Loucy (cell line): ENCODE measurements around the gene ZFP1.
"Not testable (repeated sequence)": the region's sequence is repeated elsewhere in the genome, so short reads cannot be mapped to it uniquely, and the experiment has no call there.

Experiments
- H2AFZ ChIP-seq: fragments of 200-600 bp; sonication (generic); 2 replicates; pipeline ENCODE4 v1.6.0; 2016; ENCODE audit warnings: antibody characterized with exemption, mild to moderate bottlenecking, low read length, moderate library complexity
- H3F3A ChIP-seq: fragments of 200-600 bp; 2 replicates; pipeline ENCODE4 v1.6.0; 2016; ENCODE audit warnings: antibody characterized with exemption, low read depth, mild to moderate bottlenecking
- H3K27me3 ChIP-seq: fragments of 200-600 bp; sonication (generic); 2 replicates; pipeline ENCODE4 v1.6.1; 2014; ENCODE audit warnings: low read length, mild to moderate bottlenecking; ENCODE audit not compliant: insufficient read depth, poor library complexity, severe bottlenecking
- H3K36me3 ChIP-seq: fragments of 200-600 bp; sonication (generic); 2 replicates; pipeline ENCODE4 v1.6.1; 2016; ENCODE audit warnings: low read length; ENCODE audit not compliant: insufficient read depth
- H3K4me1 ChIP-seq: fragments of 200-600 bp; sonication (generic); 2 replicates; pipeline ENCODE4 v1.5.1; 2014; ENCODE audit warnings: low read length, mild to moderate bottlenecking; ENCODE audit not compliant: insufficient read depth, poor library complexity, severe bottlenecking
- H3K4me2 ChIP-seq: fragments of 200-600 bp; sonication (generic); 2 replicates; pipeline ENCODE4 v1.6.0; 2014; ENCODE audit warnings: antibody characterized with exemption, low read length, low read depth, mild to moderate bottlenecking; ENCODE audit not compliant: poor library complexity, severe bottlenecking
- H3K4me3 ChIP-seq: fragments of 200-600 bp; sonication (generic); 2 replicates; pipeline ENCODE4 v1.5.1; 2014; ENCODE audit warnings: low read length, mild to moderate bottlenecking, mixed read lengths; ENCODE audit not compliant: poor library complexity, severe bottlenecking
- H3K79me2 ChIP-seq: fragments of 200-600 bp; sonication (generic); 2 replicates; pipeline ENCODE4 v1.6.1; 2014; ENCODE audit warnings: low read length; ENCODE audit not compliant: insufficient read depth
- H3K9ac ChIP-seq: fragments of 200-600 bp; sonication (generic); 2 replicates; pipeline ENCODE4 v1.6.0; 2014; ENCODE audit warnings: mild to moderate bottlenecking, low read depth, low read length, moderate library complexity; ENCODE audit not compliant: poor library complexity, severe bottlenecking
- H3K9me2 ChIP-seq: fragments of 200-600 bp; sonication (generic); replicated peaks from 2 replicates; pipeline ENCODE4 v1.6.1; 2016; ENCODE audit warnings: low read depth, low read length, mixed read lengths
- H3K9me3 ChIP-seq: fragments of 200-600 bp; sonication (generic); 2 replicates; pipeline ENCODE4 v1.6.1; 2014; ENCODE audit warnings: mild to moderate bottlenecking, antibody characterized with exemption, low read length, low read depth; ENCODE audit not compliant: insufficient read depth
- H4K20me1 ChIP-seq: fragments of 200-600 bp; sonication (generic); 2 replicates; pipeline ENCODE4 v1.6.0; 2014; ENCODE audit warnings: antibody characterized with exemption, low read length, mild to moderate bottlenecking; ENCODE audit not compliant: insufficient read depth, poor library complexity, severe bottlenecking
- CTCF ChIP-seq: fragments of 200-600 bp; sonication (generic); conservative IDR thresholded peaks from 2 replicates; pipeline ENCODE4 v1.5.1; 2014; ENCODE audit warnings: mild to moderate bottlenecking, antibody characterized with exemption, low read length
- EZH2phosphoT487 ChIP-seq: fragments of 200-600 bp; IDR thresholded peaks from 2 replicates; pipeline ENCODE4 v1.6.1; 2018; ENCODE audit warnings: antibody characterized with exemption, mild to moderate bottlenecking, moderate library complexity, borderline replicate concordance

ZFP1 gene

GRCh38 chr16:75121949-75122568 lies 26.3 kb upstream of the ZFP1 start:
- Histone ChIP-seq H4K20me1 (no peaks in the 10 kb centered on the region), H3K4me3 (no peak overlapping the region), H3K9me2 (no peaks in the 10 kb centered on the region), H3K27me3 (no peaks in the 10 kb centered on the region), H3K36me3 (no peaks in the 10 kb centered on the region), H3K9ac (no peak overlapping the region), H3K9me3 (peaks cover 9% of the 10 kb centered on the region; the same call in 1 of the 2 replicates), H3K79me2 (no peaks in the 10 kb centered on the region), H3K4me1 (no peaks in the 10 kb centered on the region), H2AFZ (no peak overlapping the region), H3K4me2 (no peak overlapping the region), H3F3A (no peaks in the 10 kb centered on the region)
- TF ChIP-seq EZH2phosphoT487 (no peak), CTCF (no peak)

- Histone ChIP-seq H3K9me2 (no peaks in the 10 kb centered on the region), H4K20me1 (no peaks in the 10 kb centered on the region), H3K4me2 (no peak overlapping the region), H3K9ac (no peak overlapping the region), H3K4me3 (no peak overlapping the region), H3K4me1 (no peaks in the 10 kb centered on the region), H3K27me3 (no peaks in the 10 kb centered on the region), H3K36me3 (no peaks in the 10 kb centered on the region), H3K9me3 (peaks cover 13% of the 10 kb centered on the region; the same call in 1 of the 2 replicates), H2AFZ (no peak overlapping the region), H3K79me2 (no peaks in the 10 kb centered on the region), H3F3A (no peaks in the 10 kb centered on the region)
- TF ChIP-seq CTCF (no peak), EZH2phosphoT487 (no peak)
Measured at GRCh38 chr16:75122609-75123008, 25.7 kb upstream of the ZFP1 start.

DNA sequence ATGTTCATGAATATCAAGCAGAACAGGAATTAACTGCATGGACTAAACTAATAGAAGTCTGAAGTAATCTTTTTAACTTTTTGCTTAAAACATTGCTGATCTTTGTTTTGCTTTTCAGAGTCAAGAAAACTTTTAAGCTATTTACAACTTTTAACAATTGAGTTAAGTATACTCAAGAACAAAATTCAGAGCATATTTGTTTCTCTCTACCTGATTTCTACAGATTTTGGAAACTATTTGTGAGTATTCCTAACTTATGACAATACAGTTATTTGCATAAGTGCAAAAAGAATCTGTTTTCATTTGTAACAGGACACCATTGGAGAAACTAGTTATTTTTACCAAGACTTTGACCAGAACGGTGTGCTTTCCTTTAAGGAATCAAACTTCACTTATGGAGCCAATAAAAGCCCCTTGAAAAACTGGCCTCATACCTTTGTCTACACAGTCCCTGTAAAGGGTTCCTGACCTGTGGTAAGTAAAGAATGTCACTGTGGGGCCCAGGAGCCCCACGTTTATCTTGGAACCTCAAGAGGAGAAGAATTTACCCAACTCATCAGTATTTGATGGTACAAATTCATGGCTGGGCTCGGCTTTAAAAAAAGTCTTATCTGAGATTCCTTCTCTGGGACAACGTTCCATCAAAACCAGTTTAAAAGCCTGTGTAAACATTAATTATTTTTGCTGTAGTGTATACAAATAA lies 20.5 kb upstream of the ZFP1 start:
- Histone ChIP-seq H4K20me1 (no peaks in the 10 kb centered on the region), H2AFZ (no peak overlapping the region)
- TF ChIP-seq EZH2phosphoT487, result no peak
- no peak for TF ChIP-seq CTCF

DNA sequence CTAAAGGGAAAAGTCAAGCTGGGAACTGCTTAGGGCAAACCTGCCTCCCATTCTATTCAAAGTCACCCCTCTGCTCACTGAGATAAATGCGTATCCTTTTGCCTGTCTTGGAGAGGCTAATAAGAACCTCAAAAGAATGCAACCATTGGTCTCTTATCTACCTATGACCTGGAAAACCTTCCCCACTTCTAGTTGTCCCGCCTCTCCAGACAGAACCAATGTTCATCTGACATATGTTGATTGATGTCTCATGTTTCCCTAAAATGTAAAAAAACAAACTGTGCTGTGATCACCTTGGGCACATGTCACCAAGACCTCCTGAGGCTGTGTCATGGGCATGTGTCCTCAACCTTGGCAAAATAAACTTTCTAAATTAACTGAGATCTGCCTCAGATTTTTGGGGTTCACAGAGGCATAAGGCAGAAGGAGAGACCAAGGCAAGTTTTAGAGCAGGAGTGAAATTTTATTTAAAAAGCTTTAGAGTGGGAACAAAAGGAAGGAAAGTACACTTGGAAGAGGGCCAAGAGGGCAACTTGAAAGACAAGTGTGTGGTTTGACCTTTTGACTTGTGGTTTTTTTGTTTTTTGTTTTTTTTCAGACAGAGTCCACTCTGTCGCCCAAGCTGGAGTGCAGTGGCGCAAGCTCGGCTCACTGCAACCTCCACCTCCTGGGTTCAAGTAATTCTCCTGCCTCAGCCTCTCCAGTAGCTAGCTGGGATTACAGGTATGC lies 18.7 kb upstream of the ZFP1 start:
- H3F3A ChIP-seq, H3K79me2 ChIP-seq, H2AFZ ChIP-seq, H3K4me3 ChIP-seq, H3K27me3 ChIP-seq, H3K9ac ChIP-seq, H3K4me2 ChIP-seq, H3K36me3 ChIP-seq, H4K20me1 ChIP-seq, H3K9me2 ChIP-seq: not testable (repeated sequence)
- peaks cover 13% of the 10 kb centered on the region for H3K4me1 ChIP-seq
- peaks cover 11% of the 10 kb centered on the region; the same call in 1 of the 2 replicates for H3K9me3 ChIP-seq

More for the DNA sequence above, 20.5 kb upstream of the ZFP1 start:
- Histone ChIP-seq H3K27me3 (no peaks in the 10 kb centered on the region), H3K4me1 (peaks cover 13% of the 10 kb centered on the region), H3K4me2 (no peak overlapping the region), H3K9me3 (peaks cover 11% of the 10 kb centered on the region; the same call in 1 of the 2 replicates), H3K79me2 (no peaks in the 10 kb centered on the region), H3K36me3 (no peaks in the 10 kb centered on the region), H3F3A (no peaks in the 10 kb centered on the region), H3K9ac (no peak overlapping the region), H3K4me3 (no peak overlapping the region), H3K9me2 (no peaks in the 10 kb centered on the region)
